ENCODE results near the gene CD3E.

The CD3E gene

DNA sequence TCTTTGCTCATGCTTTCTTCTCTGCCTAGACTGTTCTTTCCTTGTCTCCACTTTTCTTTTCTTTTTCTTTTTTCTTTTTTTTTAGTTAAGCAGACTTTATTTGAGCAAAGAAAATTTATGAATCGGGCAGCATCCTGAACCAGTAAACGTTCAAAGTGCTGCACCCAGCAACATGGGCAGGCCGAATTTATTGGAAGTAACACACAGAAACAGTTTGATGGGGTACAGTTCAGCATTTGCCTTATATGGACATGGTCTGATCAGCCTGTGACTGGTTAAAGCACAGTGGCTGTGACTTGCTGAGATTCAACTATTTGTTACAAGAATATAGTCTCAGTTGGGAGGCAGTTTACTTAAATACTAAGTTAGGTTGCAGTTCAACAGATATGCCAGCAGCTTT is 16.0 kb downstream of the CD3E start:
- no peak overlapping the region for H3K4me3 ChIP-seq (ENCODE audit: low read length)
- H3K27me3 ChIP-seq (ENCODE audit: control insufficient read depth, insufficient read depth, low read length): no peaks in the 10 kb centered on the region
- WGBS (ENCODE audit: insufficient coverage, insufficient read length): no CpG with 5 or more reads among the region's 3 CpGs
- peaks cover 6% of the 10 kb centered on the region; the same call in 1 of the 2 replicates for H3K4me1 ChIP-seq (ENCODE audit: control insufficient read depth, insufficient read depth, low read length)
- H3K36me3 ChIP-seq (ENCODE audit: control insufficient read depth, insufficient read depth, low read length): no peaks in the 10 kb centered on the region
- DNase-seq (ENCODE audit: low read depth, low spot score): no peak
- no peak overlapping the region for H3K27ac ChIP-seq (ENCODE audit: low read length)
- no peaks in the 10 kb centered on the region for H3K9me3 ChIP-seq (ENCODE audit: control insufficient read depth, insufficient read depth, low read length)

DNA sequence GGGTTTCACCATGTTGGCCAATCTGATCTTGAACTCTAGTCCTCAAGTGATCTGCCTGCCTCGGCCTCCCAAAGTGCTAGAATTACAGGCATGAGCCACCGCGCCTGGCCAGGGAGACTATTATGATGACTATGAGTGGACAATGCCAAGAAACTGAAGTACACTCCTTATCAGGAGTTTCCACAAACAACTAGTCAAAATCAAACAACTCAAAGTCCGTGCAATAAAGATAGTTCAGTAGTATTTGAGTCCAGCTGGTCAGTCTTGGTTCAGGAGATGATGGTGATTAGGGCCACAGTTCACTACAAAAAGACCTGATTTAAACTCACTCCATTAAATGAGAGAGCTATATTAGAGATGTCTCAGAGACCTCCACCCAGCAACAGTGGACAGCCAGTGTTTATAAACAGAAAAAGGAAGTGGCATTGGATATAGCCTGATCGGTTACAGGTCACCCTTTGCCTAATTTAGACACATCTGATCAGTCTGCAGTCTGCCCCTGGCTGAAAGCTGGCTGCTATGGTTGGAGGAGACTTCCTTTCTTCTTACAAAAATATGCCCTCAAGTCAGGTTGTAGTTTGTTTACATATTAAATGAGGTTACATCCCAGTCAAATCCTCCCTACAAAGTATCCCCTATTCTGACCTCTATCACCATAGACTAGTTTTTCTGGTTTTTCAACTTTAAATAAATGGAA is 17.0 kb downstream of the CD3E start:
- no peak for DNase-seq (ENCODE audit: low read depth, low spot score)
- WGBS (ENCODE audit: insufficient coverage, insufficient read length): no CpG with 5 or more reads among the region's 5 CpGs
- Histone ChIP-seq H3K4me1 (ENCODE audit: control insufficient read depth, insufficient read depth, low read length) (peaks cover 3% of the 10 kb centered on the region; the same call in 1 of the 2 replicates), H3K4me3 (ENCODE audit: low read length) (no peak overlapping the region), H3K36me3 (ENCODE audit: control insufficient read depth, insufficient read depth, low read length) (no peaks in the 10 kb centered on the region), H3K27ac (ENCODE audit: low read length) (no peak overlapping the region), H3K27me3 (ENCODE audit: control insufficient read depth, insufficient read depth, low read length) (no peaks in the 10 kb centered on the region), H3K9me3 (ENCODE audit: control insufficient read depth, insufficient read depth, low read length) (no peaks in the 10 kb centered on the region)

DNA sequence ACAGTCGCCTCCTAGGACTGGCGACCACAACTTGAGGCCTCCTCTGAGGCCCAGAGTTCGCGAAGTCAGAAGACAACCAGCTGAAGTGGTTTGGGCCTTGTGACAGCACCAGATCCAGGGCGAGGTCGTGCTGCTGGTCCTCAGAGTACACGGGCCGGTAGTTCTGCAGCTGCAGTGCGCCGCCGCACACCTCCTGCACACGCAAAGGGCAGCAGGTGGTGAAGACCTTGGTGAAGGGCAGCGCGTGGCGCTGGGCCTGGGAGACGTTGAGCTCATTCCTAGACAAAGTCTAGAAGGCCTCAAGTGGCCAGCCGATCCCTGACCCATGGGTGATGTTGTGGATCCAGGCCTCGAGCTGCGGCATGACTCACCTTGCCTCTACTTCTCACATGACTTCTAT is 18.2 kb downstream of the CD3E start:
- no peak for DNase-seq (ENCODE audit: low read depth, low spot score)
- H3K4me1 ChIP-seq (ENCODE audit: control insufficient read depth, insufficient read depth, low read length): peaks cover 1% of the 10 kb centered on the region; the same call in 1 of the 2 replicates
- WGBS (ENCODE audit: insufficient coverage, insufficient read length): no CpG with 5 or more reads among the region's 19 CpGs
- no peaks in the 10 kb centered on the region for H3K27me3 ChIP-seq (ENCODE audit: control insufficient read depth, insufficient read depth, low read length)
- H3K9me3 ChIP-seq (ENCODE audit: control insufficient read depth, insufficient read depth, low read length): no peaks in the 10 kb centered on the region
- no peak overlapping the region; the same call in 1 of the 2 replicates for H3K4me3 ChIP-seq (ENCODE audit: low read length)
- H3K27ac ChIP-seq (ENCODE audit: low read length): no peak overlapping the region
- H3K36me3 ChIP-seq (ENCODE audit: control insufficient read depth, insufficient read depth, low read length): no peaks in the 10 kb centered on the region

DNA sequence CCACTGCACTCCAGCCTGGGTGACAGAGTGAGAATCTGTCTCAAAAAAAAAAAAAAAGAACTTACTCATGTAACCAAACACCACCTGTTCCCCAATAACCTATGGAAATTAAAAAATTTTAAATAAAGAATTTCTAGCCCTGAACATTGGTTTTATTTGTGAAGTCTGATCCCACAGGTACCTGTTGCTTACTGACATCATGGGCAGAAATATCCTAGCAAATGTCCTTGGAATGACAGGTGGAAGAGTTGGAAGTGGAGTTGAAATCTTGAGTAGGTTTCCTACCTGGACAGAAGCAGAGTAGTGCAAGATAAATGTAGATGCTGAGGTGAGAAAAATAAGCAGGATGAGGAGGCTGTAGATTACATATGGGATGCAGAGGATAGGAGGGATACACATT is 20.8 kb downstream of the CD3E start:
- no peak overlapping the region for H3K4me3 ChIP-seq (ENCODE audit: low read length)
- no peaks in the 10 kb centered on the region for H3K27me3 ChIP-seq (ENCODE audit: control insufficient read depth, insufficient read depth, low read length)
- H3K27ac ChIP-seq (ENCODE audit: low read length): no peak overlapping the region
- no peaks in the 10 kb centered on the region for H3K36me3 ChIP-seq (ENCODE audit: control insufficient read depth, insufficient read depth, low read length)
- H3K4me1 ChIP-seq (ENCODE audit: control insufficient read depth, insufficient read depth, low read length): peaks cover 1% of the 10 kb centered on the region; the same call in 1 of the 2 replicates
- DNase-seq (ENCODE audit: low read depth, low spot score): no peak
- H3K9me3 ChIP-seq (ENCODE audit: control insufficient read depth, insufficient read depth, low read length): no peaks in the 10 kb centered on the region

DNA sequence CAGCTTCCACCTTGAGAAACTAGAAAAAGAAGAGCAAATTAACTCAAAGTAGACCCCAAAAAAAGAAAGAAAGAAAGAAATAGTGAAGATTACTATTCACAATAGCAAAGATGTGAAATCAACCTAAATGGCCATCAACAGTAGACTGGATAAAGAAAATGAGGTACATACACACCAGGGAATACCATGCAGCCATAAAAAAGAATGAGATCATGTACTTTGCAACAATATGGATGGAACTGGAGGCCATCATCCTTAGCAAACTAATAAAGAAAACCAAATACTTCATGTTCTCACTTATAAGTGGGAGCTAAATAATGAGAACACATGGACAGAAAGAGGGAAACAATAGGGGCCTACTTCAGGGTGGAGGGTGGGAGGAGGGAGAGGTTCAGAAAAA is 24.2 kb downstream of the CD3E start:
- Histone ChIP-seq H3K36me3 (ENCODE audit: control insufficient read depth, insufficient read depth, low read length) (no peaks in the 10 kb centered on the region), H3K4me3 (ENCODE audit: low read length) (no peak overlapping the region), H3K27me3 (ENCODE audit: control insufficient read depth, insufficient read depth, low read length) (no peaks in the 10 kb centered on the region), H3K4me1 (ENCODE audit: control insufficient read depth, insufficient read depth, low read length) (no peaks in the 10 kb centered on the region), H3K9me3 (ENCODE audit: control insufficient read depth, insufficient read depth, low read length) (no peaks in the 10 kb centered on the region), H3K27ac (ENCODE audit: low read length) (no peak overlapping the region)
- no peak for DNase-seq (ENCODE audit: low read depth, low spot score)

DNA sequence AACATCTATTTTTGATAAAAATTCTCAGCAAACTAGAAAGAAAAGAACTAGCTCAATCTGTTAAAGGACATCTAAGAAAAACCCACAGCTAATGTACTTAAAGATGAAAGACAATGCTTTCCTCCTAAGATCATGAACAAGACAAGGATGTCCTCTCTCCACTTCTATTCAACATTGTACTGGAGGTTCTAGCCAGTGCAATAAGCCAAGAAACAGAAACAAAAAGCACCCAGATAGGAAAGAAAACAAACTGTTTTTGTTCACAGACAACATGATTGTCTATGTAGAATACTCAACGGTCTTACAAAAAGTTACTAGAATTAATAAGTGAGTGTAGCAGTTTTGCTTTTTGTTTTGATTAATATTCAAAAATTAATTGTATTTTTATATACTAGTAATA is 30.2 kb downstream of the CD3E start:
- no peaks in the 10 kb centered on the region for H3K9me3 ChIP-seq (ENCODE audit: control insufficient read depth, insufficient read depth, low read length)
- no peak for DNase-seq (ENCODE audit: low read depth, low spot score)
- H3K27ac ChIP-seq (ENCODE audit: low read length): no peak overlapping the region
- H3K4me1 ChIP-seq (ENCODE audit: control insufficient read depth, insufficient read depth, low read length): no peaks in the 10 kb centered on the region
- no peaks in the 10 kb centered on the region for H3K27me3 ChIP-seq (ENCODE audit: control insufficient read depth, insufficient read depth, low read length)
- H3K4me3 ChIP-seq (ENCODE audit: low read length): no peak overlapping the region
- no peaks in the 10 kb centered on the region for H3K36me3 ChIP-seq (ENCODE audit: control insufficient read depth, insufficient read depth, low read length)
- no CpG with 5 or more reads among the region's 1 CpG for WGBS (ENCODE audit: insufficient coverage, insufficient read length)

DNA sequence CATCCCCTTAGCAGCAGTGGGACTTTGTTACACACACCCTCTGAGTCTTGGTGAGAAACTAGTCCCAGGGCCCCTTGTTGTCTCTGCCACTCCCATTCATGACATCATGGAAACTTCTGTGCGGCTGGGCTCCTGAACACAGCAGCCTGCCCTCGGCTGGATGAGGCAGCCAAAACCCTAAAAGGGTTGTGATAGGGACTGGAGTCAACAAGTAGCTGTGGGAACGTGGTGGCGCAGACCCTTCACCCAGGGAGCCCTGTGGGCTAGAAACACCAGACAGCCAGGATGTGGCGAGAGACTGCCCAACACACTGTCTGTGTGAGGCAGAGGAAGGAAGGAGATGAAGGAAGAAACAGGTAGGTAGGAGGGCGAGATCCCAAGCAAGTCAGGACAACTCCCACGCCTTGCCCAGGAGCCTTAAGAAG is 34.1 kb downstream of the CD3E start:
- Histone ChIP-seq H3K4me1 (ENCODE audit: control insufficient read depth, insufficient read depth, low read length) (no peaks in the 10 kb centered on the region), H3K4me3 (ENCODE audit: low read length) (no peak overlapping the region), H3K27me3 (ENCODE audit: control insufficient read depth, insufficient read depth, low read length) (no peaks in the 10 kb centered on the region), H3K36me3 (ENCODE audit: control insufficient read depth, insufficient read depth, low read length) (no peaks in the 10 kb centered on the region), H3K9me3 (ENCODE audit: control insufficient read depth, insufficient read depth, low read length) (no peaks in the 10 kb centered on the region), H3K27ac (ENCODE audit: low read length) (no peak overlapping the region)
- no peak for DNase-seq (ENCODE audit: low read depth, low spot score)
- no CpG with 5 or more reads among the region's 7 CpGs for WGBS (ENCODE audit: insufficient coverage, insufficient read length)

DNA sequence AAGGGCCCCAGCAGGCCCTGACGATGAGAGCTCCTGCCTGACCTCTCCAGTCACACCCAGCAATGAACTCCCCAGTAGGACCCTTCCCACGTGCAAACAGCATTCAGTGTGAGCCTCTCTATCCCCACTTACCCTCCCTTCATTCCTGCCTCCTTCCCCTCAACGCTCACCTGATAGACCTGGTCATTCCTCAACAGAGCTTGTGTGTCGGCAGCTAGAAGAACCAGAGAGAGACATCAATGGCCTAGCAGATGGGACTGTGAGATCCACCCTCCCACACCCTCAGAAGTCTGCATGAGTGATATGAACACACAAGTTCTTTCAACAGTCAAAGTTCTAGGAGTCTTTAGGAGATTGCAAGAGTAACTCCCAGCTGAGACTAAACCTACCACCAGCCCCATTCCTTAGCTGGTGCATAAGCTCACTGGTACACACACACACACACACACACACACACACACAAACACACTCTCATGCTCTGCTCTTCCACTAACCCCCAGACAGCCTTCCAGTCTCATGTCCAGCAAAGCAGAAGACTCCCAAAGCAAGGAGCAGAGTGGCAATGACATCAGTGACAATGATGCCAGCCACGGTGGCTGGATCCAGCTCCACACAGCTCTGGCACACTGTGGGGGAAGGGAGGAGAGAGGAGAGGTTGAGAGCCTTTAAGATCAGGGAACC is 34.9 kb downstream of the CD3E start:
- no CpG with 5 or more reads among the region's 5 CpGs for WGBS (ENCODE audit: insufficient coverage, insufficient read length)
- Histone ChIP-seq H3K4me1 (ENCODE audit: control insufficient read depth, insufficient read depth, low read length) (no peaks in the 10 kb centered on the region), H3K27ac (ENCODE audit: low read length) (no peak overlapping the region), H3K9me3 (ENCODE audit: control insufficient read depth, insufficient read depth, low read length) (no peaks in the 10 kb centered on the region), H3K4me3 (ENCODE audit: low read length) (no peak overlapping the region), H3K27me3 (ENCODE audit: control insufficient read depth, insufficient read depth, low read length) (no peaks in the 10 kb centered on the region), H3K36me3 (ENCODE audit: control insufficient read depth, insufficient read depth, low read length) (no peaks in the 10 kb centered on the region)
- DNase-seq (ENCODE audit: low read depth, low spot score): no peak

DNA sequence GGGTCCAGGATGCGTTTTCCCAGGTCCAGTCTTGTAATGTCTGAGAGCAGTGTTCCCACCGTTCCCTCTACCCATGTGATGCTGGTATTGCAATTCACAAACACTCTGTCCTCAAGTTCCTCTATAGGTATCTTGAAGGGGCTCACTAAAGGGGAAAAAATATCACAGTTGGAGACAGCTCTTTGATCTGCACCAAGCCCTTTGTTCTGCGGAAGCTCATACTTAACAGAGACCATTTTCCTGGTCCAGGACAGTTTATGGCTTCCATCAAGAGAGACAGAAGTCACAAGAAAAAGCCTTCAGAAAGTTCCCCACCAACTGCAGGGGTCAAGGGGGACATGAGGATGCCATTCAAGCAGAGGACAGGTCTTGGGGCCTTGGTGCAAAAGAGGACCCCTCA is 35.9 kb downstream of the CD3E start:
- Histone ChIP-seq H3K27me3 (ENCODE audit: control insufficient read depth, insufficient read depth, low read length) (no peaks in the 10 kb centered on the region), H3K4me3 (ENCODE audit: low read length) (no peak overlapping the region), H3K27ac (ENCODE audit: low read length) (no peak overlapping the region), H3K36me3 (ENCODE audit: control insufficient read depth, insufficient read depth, low read length) (no peaks in the 10 kb centered on the region), H3K9me3 (ENCODE audit: control insufficient read depth, insufficient read depth, low read length) (no peaks in the 10 kb centered on the region), H3K4me1 (ENCODE audit: control insufficient read depth, insufficient read depth, low read length) (no peaks in the 10 kb centered on the region)
- no CpG with 5 or more reads among the region's 3 CpGs for WGBS (ENCODE audit: insufficient coverage, insufficient read length)
- DNase-seq (ENCODE audit: low read depth, low spot score): no peak

DNA sequence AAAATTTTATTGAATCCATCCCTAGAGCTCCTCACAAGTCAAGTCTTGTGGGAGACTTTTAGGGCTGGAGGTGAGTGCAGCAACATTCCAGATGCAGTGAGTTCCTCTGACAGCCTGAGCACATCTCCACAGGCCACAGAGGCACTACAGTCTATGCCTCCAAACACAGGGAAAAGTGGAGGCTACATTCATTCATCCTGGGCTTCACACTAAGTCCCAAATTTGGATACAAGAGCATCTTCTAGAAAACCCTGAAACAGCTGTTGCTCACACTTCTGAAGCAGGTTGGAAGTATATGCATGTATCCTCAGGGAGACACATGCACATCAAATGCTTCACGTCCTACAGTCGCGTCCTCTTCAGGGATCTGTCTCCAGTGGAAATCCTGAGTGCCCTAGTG is 36.7 kb downstream of the CD3E start:
- Histone ChIP-seq H3K4me3 (ENCODE audit: low read length) (no peak overlapping the region), H3K4me1 (ENCODE audit: control insufficient read depth, insufficient read depth, low read length) (no peaks in the 10 kb centered on the region), H3K9me3 (ENCODE audit: control insufficient read depth, insufficient read depth, low read length) (no peaks in the 10 kb centered on the region), H3K27me3 (ENCODE audit: control insufficient read depth, insufficient read depth, low read length) (no peaks in the 10 kb centered on the region), H3K36me3 (ENCODE audit: control insufficient read depth, insufficient read depth, low read length) (no peaks in the 10 kb centered on the region), H3K27ac (ENCODE audit: low read length) (no peak overlapping the region)
- WGBS (ENCODE audit: insufficient coverage, insufficient read length): no CpG with 5 or more reads among the region's 3 CpGs
- DNase-seq (ENCODE audit: low read depth, low spot score): no peak
